Measurements from ENCODE around the gene MAN1A1.

The MAN1A1 gene

GRCh38 chr6:119384444-119384843, 34.9 kb upstream of the MAN1A1 start:
- TF ChIP-seq TEAD4 (IDR thresholded peaks at IDR 0.05): no peak
- no peak for TF ChIP-seq CREB1 (IDR thresholded peaks at IDR 0.05; ENCODE audit: low read depth)
- TF ChIP-seq TCF12 (IDR thresholded peaks at IDR 0.05; ENCODE audit: low read depth): no peak
- TF ChIP-seq RAD21 (IDR thresholded peaks at IDR 0.05; ENCODE audit: low read depth): no peak
- no peak for TF ChIP-seq FOXM1 (IDR thresholded peaks at IDR 0.05; ENCODE audit: borderline replicate concordance, low read depth)

GRCh38 chr6:119379809-119380208, 30.2 kb upstream of the MAN1A1 start:
- TF ChIP-seq TCF12 (IDR thresholded peaks at IDR 0.05; ENCODE audit: low read depth): no peak
- no peak for TF ChIP-seq TEAD4 (IDR thresholded peaks at IDR 0.05)
- TF ChIP-seq REST (IDR thresholded peaks at IDR 0.05; ENCODE audit: low read depth): no peak
- TF ChIP-seq USF1 (IDR thresholded peaks at IDR 0.05): no peak
- no peak for TF ChIP-seq CEBPB (IDR thresholded peaks at IDR 0.05)
- no peak for TF ChIP-seq ZBTB7A (IDR thresholded peaks at IDR 0.05; ENCODE audit: low read depth)
- no peak for TF ChIP-seq YY1 (IDR thresholded peaks at IDR 0.05; ENCODE audit: low read depth)
- no peak for TF ChIP-seq EGR1 (IDR thresholded peaks at IDR 0.05)
- TF ChIP-seq MAX (IDR thresholded peaks at IDR 0.05): no peak
- no peak for TF ChIP-seq CREB1 (IDR thresholded peaks at IDR 0.05; ENCODE audit: low read depth)
- TF ChIP-seq FOXM1 (IDR thresholded peaks at IDR 0.05; ENCODE audit: borderline replicate concordance, low read depth): no peak
- TF ChIP-seq NFIC (IDR thresholded peaks at IDR 0.05): no peak
- TF ChIP-seq EP300 (IDR thresholded peaks at IDR 0.05; ENCODE audit: borderline replicate concordance): no peak
- TF ChIP-seq TAF1 (IDR thresholded peaks at IDR 0.05; ENCODE audit: low read depth): no peak
- TF ChIP-seq RAD21 (IDR thresholded peaks at IDR 0.05; ENCODE audit: low read depth): no peak

GRCh38 chr6:119370080-119370479, 20.5 kb upstream of the MAN1A1 start:
- no peak for TF ChIP-seq EP300 (IDR thresholded peaks at IDR 0.05; ENCODE audit: borderline replicate concordance)
- TF ChIP-seq RAD21 (IDR thresholded peaks at IDR 0.05; ENCODE audit: low read depth): no peak
- TF ChIP-seq EGR1 (IDR thresholded peaks at IDR 0.05): no peak
- no peak for TF ChIP-seq MAX (IDR thresholded peaks at IDR 0.05)
- TF ChIP-seq NFIC (IDR thresholded peaks at IDR 0.05): no peak
- TF ChIP-seq REST (IDR thresholded peaks at IDR 0.05; ENCODE audit: low read depth): no peak
- no peak for TF ChIP-seq TAF1 (IDR thresholded peaks at IDR 0.05; ENCODE audit: low read depth)
- no peak for TF ChIP-seq CEBPB (IDR thresholded peaks at IDR 0.05)
- no peak for TF ChIP-seq FOXM1 (IDR thresholded peaks at IDR 0.05; ENCODE audit: borderline replicate concordance, low read depth)
- TF ChIP-seq ZBTB7A (IDR thresholded peaks at IDR 0.05; ENCODE audit: low read depth): no peak
- TF ChIP-seq TCF12 (IDR thresholded peaks at IDR 0.05; ENCODE audit: low read depth): no peak
- TF ChIP-seq YY1 (IDR thresholded peaks at IDR 0.05; ENCODE audit: low read depth): no peak
- no peak for TF ChIP-seq CREB1 (IDR thresholded peaks at IDR 0.05; ENCODE audit: low read depth)
- TF ChIP-seq TEAD4 (IDR thresholded peaks at IDR 0.05): no peak
- TF ChIP-seq USF1 (IDR thresholded peaks at IDR 0.05): no peak

- no peak for TF ChIP-seq CREB1 (IDR thresholded peaks at IDR 0.05; ENCODE audit: low read depth)
- no peak for TF ChIP-seq TCF12 (IDR thresholded peaks at IDR 0.05; ENCODE audit: low read depth)
- no peak for TF ChIP-seq NFIC (IDR thresholded peaks at IDR 0.05)
- no peak for TF ChIP-seq CEBPB (IDR thresholded peaks at IDR 0.05)
- TF ChIP-seq EP300 (IDR thresholded peaks at IDR 0.05; ENCODE audit: borderline replicate concordance): no peak
- no peak for TF ChIP-seq FOXM1 (IDR thresholded peaks at IDR 0.05; ENCODE audit: borderline replicate concordance, low read depth)
- TF ChIP-seq YY1 (IDR thresholded peaks at IDR 0.05; ENCODE audit: low read depth): no peak
- TF ChIP-seq ZBTB7A (IDR thresholded peaks at IDR 0.05; ENCODE audit: low read depth): no peak
- TF ChIP-seq EGR1 (IDR thresholded peaks at IDR 0.05): no peak
- TF ChIP-seq TAF1 (IDR thresholded peaks at IDR 0.05; ENCODE audit: low read depth): no peak
- no peak for TF ChIP-seq REST (IDR thresholded peaks at IDR 0.05; ENCODE audit: low read depth)
Observed at GRCh38 chr6:119368921-119369320, 19.4 kb upstream of the MAN1A1 start.

Data from Ishikawa (cell line).